Left lobe of liver (tissue), 2 donors: ENCODE results near the gene PDE11A. TPM values are rescaled to one million over a fixed set of nuclear protein-coding genes. Genes with fewer than 3 reads are reported as not detected.

ENCODE experiments used
- ATAC-seq: fragments of 200-7000 bp; cut with Tn5 transposase; one replicate; pipeline ENCODE4 v1.9.1; 2020; ENCODE audit warnings: mild to moderate bottlenecking, moderate library complexity
- DNase-seq: peaks from one replicate; pipeline ENCODE4 v3.0.0-alpha.2; 2020; ENCODE audit warnings: low spot score
- total RNA-seq: library from RNA; stranded (reverse); gene quantifications from one replicate; pipeline ENCODE4 v1.2.1, GENCODE V29; 2021
- donor health status: DM: no; HTN: no; CAD: no; lungs with moderate emphysema.
- donor health status: DM: no; HTN: yes; CAD: no.

PDE11A gene
- total RNA-seq, 1 donor from 2014 or later = 3.9 TPM

GRCh38 chr2:177586154-177586553, 486.4 kb downstream of the PDE11A start:
- ATAC-seq (no peak), DNase-seq (no peak)

GRCh38 chr2:177585234-177585863, 487.2 kb downstream of the PDE11A start:
- DNase-seq (peak; percentile 69), ATAC-seq (peak; percentile 94)

GRCh38 chr2:177584030-177584692, 488.4 kb downstream of the PDE11A start:
- ATAC-seq (no peak), DNase-seq (no peak)

GRCh38 chr2:177582000-177582399, 490.6 kb downstream of the PDE11A start:
- DNase-seq = no peak
- no peak for ATAC-seq

- DNase-seq (no peak), ATAC-seq (no peak)
These were observed 493.0 kb downstream of the PDE11A start for GRCh38 chr2:177579486-177580036.

- ATAC-seq (no peak), DNase-seq (no peak)
These were observed 494.1 kb downstream of the PDE11A start for GRCh38 chr2:177578454-177578853.

GRCh38 chr2:177577075-177577474, 495.5 kb downstream of the PDE11A start:
- DNase-seq = no peak
- no peak for ATAC-seq

GRCh38 chr2:177575358-177575757, 497.2 kb downstream of the PDE11A start:
- ATAC-seq (no peak), DNase-seq (no peak)

- DNase-seq = no peak
- ATAC-seq = no peak
These were observed 498.2 kb downstream of the PDE11A start for GRCh38 chr2:177574356-177574755.

Other genes starting within 250 kb of the PDE11A start
- 4.0 TPM for gene RBM45, start 39.7 kb upstream of the PDE11A start, total RNA-seq
- gene OSBPL6, start 121.7 kb upstream of the PDE11A start, total RNA-seq = 1.8 TPM